IPS-20b (cell line): ENCODE measurements around the gene SKIC2.

ENCODE experiments used
- H3K27ac ChIP-seq: one replicate; pipeline ENCODE4 v1.5.1; 2013; ENCODE audit warnings: low read length
- H3K27me3 ChIP-seq: 2 replicates; pipeline ENCODE4 v1.6.1; 2013; ENCODE audit warnings: mild to moderate bottlenecking, low read length, inconsistent platforms; ENCODE audit not compliant: insufficient read depth
- H3K36me3 ChIP-seq: 2 replicates; pipeline ENCODE4 v1.6.1; 2013; ENCODE audit warnings: low read depth, mild to moderate bottlenecking, inconsistent platforms, low read length, moderate library complexity; ENCODE audit not compliant: insufficient read depth
- H3K4me1 ChIP-seq: 2 replicates; pipeline ENCODE4 v1.6.1; 2013; ENCODE audit warnings: mild to moderate bottlenecking, control low read depth, inconsistent platforms, low read length, moderate library complexity; ENCODE audit not compliant: insufficient read depth
- H3K4me3 ChIP-seq: 2 replicates; pipeline ENCODE4 v1.5.1; 2013; ENCODE audit warnings: mild to moderate bottlenecking, low read length, inconsistent platforms
- H3K9ac ChIP-seq: 2 replicates; pipeline ENCODE4 v1.6.1; 2013; ENCODE audit warnings: low read depth, mild to moderate bottlenecking, inconsistent platforms, low read length, moderate library complexity
- H3K9me3 ChIP-seq: 2 replicates; pipeline ENCODE4 v1.6.1; 2013; ENCODE audit warnings: mild to moderate bottlenecking, low read depth, low read length, inconsistent platforms; ENCODE audit not compliant: insufficient read depth

Gene SKIC2

DNA sequence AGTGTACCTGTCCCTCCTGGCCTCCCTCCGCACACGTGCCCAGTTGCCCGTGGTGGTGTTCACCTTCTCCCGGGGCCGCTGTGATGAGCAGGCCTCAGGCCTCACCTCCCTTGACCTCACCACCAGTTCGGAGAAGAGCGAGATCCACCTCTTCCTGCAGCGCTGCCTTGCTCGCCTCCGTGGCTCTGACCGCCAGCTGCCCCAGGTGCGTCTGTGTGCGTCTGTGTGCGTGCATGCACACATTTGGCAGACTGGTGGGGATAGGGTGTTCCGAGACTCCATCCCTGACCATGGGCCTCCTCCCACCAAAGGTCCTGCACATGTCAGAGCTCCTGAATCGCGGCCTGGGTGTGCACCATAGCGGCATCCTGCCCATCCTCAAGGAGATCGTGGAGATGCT, 4.9 kb downstream of the SKIC2 start:
- no peak overlapping the region for H3K9ac ChIP-seq
- H3K9me3 ChIP-seq, result no peaks in the 10 kb centered on the region
- no peak overlapping the region for H3K4me3 ChIP-seq
- H3K4me1 ChIP-seq, result 0 out of 2 replicates have a peak, but pooled peaks cover 7% of the 10 kb centered on the region
- H3K27ac ChIP-seq, result no peak overlapping the region
- H3K36me3 ChIP-seq, result peaks cover 86% of the 10 kb centered on the region
- H3K27me3 ChIP-seq, result no peaks in the 10 kb centered on the region

DNA sequence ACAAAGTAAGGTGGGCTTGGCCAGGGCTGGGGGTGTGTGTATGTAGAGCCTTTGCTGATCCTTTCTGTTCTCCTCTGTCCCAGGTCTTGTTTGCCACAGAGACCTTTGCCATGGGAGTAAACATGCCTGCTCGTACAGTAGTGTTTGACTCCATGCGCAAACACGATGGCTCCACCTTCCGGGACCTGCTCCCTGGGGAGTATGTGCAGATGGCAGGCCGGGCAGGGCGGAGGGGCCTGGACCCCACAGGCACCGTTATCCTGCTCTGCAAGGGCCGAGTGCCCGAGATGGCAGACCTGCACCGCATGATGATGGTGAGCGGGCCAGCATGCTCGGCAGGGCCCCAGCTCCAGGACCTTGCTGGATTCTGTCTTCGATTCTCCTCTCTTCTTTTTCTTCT, 6.7 kb downstream of the SKIC2 start:
- no peaks in the 10 kb centered on the region for H3K27me3 ChIP-seq
- peaks cover 96% of the 10 kb centered on the region for H3K36me3 ChIP-seq
- H3K4me3 ChIP-seq, result no peak overlapping the region
- no peak overlapping the region for H3K9ac ChIP-seq
- no peaks in the 10 kb centered on the region for H3K4me1 ChIP-seq
- no peak overlapping the region for H3K27ac ChIP-seq
- no peaks in the 10 kb centered on the region for H3K9me3 ChIP-seq

DNA sequence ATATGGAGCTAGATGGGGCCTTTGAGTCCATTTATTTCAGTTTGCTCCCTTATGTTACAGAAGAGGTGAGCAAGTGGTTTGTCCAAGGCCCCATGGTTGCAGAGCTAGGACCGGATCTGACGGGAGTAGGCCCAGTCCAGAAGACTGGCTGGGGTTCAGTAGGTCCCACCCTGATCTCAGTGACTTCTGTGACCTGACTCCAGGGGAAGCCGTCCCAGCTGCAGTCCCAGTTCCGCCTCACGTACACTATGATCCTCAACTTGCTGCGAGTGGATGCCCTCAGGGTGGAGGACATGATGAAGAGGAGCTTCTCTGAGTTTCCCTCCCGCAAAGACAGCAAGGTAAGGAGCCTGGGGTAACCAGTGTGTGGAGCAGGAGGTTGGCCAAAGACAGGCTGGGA, 7.5 kb downstream of the SKIC2 start:
- Histone ChIP-seq H3K9me3 (no peaks in the 10 kb centered on the region), H3K27me3 (no peaks in the 10 kb centered on the region), H3K27ac (no peak overlapping the region), H3K9ac (no peak overlapping the region), H3K4me3 (no peak overlapping the region), H3K36me3 (peaks cover 87% of the 10 kb centered on the region), H3K4me1 (no peaks in the 10 kb centered on the region)

DNA sequence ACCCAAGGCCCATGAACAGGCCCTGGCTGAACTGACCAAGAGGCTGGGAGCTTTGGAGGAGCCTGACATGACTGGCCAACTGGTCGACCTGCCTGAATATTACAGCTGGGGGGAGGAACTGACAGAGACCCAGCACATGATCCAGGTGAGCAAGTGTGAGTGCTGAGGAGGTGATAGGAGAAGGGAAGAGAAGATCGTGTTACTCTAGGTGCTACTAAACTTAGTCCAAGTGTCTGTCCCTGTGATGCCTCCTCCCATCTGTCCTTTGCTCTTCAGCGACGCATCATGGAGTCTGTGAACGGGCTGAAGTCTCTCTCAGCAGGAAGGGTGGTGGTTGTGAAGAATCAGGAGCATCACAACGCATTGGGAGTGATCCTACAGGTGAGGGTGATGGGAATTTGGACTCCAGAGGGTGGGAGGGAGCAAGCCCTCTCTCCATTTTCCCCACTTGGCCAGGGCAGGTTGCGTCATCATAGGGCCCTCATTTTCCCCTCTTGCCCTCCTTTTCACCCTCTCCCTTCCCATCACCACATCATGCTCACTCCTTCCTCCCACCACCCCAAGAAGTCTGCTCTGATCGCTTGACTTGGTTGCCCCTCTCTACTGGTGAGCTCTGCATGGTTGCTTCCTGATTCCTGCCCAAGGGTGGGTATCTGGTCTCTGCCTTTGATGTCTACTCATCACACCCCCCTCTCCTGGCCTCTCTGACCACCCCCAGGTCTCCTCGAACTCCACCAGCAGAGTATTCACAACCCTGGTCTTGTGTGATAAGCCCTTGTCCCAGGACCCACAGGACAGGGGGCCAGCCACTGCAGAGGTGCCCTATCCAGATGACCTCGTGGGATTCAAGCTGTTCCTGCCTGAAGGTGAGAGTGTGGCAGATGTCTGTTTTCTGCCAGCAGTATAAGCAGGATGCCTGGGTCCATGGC, 8.3 kb downstream of the SKIC2 start:
- no peak overlapping the region for H3K9ac ChIP-seq
- no peaks in the 10 kb centered on the region for H3K27me3 ChIP-seq
- peaks cover 80% of the 10 kb centered on the region for H3K36me3 ChIP-seq
- H3K9me3 ChIP-seq, result no peaks in the 10 kb centered on the region
- no peaks in the 10 kb centered on the region for H3K4me1 ChIP-seq
- H3K4me3 ChIP-seq, result no peak overlapping the region
- H3K27ac ChIP-seq, result no peak overlapping the region

DNA sequence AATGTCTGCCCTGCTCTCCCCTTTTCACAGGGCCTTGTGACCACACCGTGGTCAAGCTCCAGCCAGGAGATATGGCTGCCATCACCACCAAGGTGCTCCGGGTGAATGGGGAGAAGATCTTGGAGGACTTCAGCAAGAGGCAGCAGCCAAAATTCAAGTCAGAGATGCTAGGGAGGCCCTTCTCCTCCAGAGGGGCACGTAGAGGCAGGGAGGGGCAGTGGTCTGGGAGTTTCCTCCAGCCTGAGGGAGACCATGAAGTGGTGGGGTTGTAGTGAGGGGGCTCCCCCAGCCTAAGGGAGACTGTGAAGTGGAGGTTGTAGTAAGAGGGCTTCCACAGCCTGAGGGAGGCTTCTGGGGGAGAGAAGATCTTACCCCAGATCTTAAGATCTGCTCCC, 8.9 kb downstream of the SKIC2 start:
- no peak overlapping the region for H3K4me3 ChIP-seq
- H3K9me3 ChIP-seq, result no peaks in the 10 kb centered on the region
- peaks cover 73% of the 10 kb centered on the region for H3K36me3 ChIP-seq
- no peaks in the 10 kb centered on the region for H3K27me3 ChIP-seq
- no peak overlapping the region for H3K27ac ChIP-seq
- H3K9ac ChIP-seq, result no peak overlapping the region
- H3K4me1 ChIP-seq, result no peaks in the 10 kb centered on the region; the same call in 1 of the 2 replicates

DNA sequence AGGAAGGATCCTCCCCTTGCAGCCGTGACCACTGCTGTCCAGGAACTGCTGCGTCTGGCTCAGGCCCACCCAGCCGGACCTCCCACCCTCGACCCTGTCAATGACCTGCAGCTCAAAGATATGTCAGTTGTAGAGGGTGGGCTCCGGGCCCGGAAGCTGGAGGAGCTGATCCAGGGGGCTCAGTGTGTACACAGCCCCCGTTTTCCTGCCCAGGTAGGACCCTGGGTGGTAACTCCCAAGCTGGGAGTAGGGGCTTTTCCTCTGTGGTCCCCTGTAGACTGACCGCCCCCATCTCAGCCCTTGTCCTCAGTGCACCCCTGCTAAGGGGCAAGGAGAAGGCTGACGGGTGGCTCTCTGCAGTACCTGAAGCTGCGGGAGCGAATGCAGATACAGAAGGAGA, 9.4 kb downstream of the SKIC2 start:
- no peak overlapping the region for H3K27ac ChIP-seq
- peaks cover 70% of the 10 kb centered on the region for H3K36me3 ChIP-seq
- H3K9ac ChIP-seq, result no peak overlapping the region

DNA sequence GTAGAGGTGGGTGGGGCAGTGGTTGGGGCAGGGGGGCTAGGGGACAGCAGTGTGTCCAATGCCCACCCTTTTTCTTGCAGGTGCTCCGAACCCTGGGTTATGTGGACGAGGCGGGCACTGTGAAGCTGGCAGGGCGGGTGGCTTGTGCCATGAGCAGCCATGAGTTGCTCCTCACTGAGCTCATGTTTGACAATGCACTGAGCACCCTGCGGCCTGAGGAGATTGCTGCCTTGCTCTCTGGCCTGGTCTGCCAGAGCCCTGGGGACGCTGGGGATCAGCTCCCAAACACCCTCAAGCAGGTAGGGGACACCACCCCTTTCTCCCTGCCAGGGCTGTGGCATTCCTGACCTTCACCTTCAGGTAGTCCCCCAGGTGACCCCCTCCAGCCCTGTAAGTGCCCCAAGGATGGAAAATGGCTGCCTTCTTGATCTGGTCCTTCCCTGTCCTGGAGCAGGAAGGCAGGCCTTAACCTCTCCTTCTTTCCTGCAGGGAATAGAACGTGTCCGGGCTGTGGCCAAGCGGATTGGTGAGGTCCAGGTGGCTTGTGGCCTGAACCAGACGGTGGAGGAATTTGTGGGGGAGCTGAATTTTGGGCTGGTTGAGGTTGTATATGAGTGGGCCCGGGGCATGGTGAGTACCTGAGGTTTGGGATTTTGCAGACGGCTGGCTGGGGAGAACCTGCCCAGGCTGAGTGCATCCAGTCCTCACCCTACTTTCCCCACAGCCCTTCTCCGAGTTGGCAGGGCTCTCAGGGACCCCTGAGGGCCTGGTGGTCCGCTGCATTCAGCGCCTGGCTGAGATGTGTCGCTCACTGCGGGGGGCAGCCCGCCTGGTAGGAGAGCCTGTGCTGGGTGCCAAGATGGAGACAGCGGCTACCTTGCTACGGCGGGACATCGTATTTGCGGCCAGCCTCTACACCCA, 10.1 kb downstream of the SKIC2 start:
- no peak overlapping the region for H3K27ac ChIP-seq
- H3K27me3 ChIP-seq, result no peaks in the 10 kb centered on the region
- no peak overlapping the region for H3K9ac ChIP-seq
- H3K4me3 ChIP-seq, result no peak overlapping the region
- peaks cover 63% of the 10 kb centered on the region for H3K36me3 ChIP-seq
- H3K9me3 ChIP-seq, result no peaks in the 10 kb centered on the region
- H3K4me1 ChIP-seq, result no peaks in the 10 kb centered on the region; the same call in 1 of the 2 replicates

More for the DNA sequence above, 9.4 kb downstream of the SKIC2 start:
- no peaks in the 10 kb centered on the region for H3K9me3 ChIP-seq
- H3K27me3 ChIP-seq, result no peaks in the 10 kb centered on the region
- no peaks in the 10 kb centered on the region; the same call in 1 of the 2 replicates for H3K4me1 ChIP-seq
- no peak overlapping the region for H3K4me3 ChIP-seq

DNA sequence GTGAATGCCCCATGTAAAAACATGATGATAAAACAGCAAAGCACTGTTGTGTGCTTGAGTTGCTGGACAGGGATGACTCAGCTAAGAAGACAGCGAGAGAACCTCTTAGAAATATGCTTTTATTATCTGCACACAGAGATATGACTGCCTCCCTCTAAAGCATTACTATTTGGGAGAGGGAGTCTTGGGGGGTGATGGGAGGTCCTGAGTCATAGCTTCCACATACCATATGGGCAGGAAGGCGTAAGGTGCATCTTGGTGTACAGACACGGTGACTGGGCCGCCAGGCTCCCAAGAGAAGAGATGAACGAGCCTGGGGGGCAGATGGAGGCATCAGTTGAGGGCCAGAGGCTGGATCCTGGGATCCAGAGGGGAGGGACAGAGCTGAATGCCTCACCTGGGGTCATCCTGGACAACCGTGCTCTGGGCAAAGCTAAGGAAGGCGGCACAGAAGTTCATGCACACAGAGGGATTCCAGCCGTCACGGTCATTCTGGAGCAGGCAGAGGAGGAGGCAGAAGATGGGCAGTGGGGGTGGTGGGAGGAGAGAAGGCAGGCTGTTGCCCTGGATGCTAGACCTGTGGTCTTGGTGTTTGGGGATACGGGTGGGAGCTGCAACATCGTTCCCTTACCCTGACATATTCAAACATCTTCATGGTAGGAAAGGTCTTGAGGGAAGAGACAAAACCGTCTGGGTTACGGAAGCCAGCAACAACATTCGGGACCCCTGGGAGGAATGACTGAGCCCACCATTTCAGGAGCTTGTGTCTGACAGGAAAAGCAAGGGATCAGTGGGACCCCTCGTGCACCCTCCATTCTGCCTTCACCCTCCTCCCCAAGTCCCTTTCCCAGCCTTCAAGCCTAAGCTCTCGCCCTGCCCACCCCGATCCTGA, 11.0 kb downstream of the SKIC2 start:
- Histone ChIP-seq H3K9ac (no peak overlapping the region), H3K4me1 (no peaks in the 10 kb centered on the region; the same call in 1 of the 2 replicates), H3K36me3 (peaks cover 55% of the 10 kb centered on the region), H3K9me3 (no peaks in the 10 kb centered on the region), H3K27me3 (no peaks in the 10 kb centered on the region), H3K27ac (no peak overlapping the region), H3K4me3 (no peak overlapping the region)

DNA sequence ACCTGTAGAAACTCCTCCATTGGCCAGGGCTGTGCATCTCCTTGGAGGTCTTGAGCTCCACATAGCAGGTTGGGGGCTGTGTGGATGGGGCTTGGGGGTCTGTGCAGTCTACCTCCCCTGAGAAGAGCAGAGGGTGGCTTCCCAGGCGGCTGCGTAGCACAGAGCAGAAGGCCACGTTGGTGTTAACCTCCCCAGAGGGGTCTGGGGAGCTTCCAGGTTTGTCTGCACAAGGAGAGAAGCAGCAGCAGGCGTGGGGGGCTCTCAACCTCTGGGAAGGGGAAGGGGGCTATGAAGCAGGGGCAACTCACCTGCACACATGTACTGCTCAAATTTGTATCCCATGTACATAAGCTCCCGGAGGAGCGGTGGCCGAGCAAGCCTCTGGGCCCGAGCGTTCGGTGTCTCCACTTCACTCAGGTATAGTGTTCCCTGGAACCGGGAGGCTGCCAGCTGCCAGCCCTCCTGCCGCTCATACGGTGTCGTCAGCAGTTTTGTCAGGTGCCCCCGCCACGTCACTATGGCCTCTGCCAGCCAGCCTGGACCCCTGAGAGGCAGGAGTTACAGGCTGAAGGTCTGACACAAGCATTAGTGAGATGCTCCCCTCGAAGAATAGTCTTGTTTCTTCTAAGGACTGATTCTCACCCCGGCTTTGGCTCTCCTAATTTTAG, 11.8 kb downstream of the SKIC2 start:
- Histone ChIP-seq H3K4me3 (peak overlapping the region; percentile 81), H3K27me3 (no peaks in the 10 kb centered on the region), H3K4me1 (no peaks in the 10 kb centered on the region; the same call in 1 of the 2 replicates), H3K9me3 (no peaks in the 10 kb centered on the region), H3K9ac (no peak overlapping the region), H3K36me3 (peaks cover 48% of the 10 kb centered on the region), H3K27ac (no peak overlapping the region)

DNA sequence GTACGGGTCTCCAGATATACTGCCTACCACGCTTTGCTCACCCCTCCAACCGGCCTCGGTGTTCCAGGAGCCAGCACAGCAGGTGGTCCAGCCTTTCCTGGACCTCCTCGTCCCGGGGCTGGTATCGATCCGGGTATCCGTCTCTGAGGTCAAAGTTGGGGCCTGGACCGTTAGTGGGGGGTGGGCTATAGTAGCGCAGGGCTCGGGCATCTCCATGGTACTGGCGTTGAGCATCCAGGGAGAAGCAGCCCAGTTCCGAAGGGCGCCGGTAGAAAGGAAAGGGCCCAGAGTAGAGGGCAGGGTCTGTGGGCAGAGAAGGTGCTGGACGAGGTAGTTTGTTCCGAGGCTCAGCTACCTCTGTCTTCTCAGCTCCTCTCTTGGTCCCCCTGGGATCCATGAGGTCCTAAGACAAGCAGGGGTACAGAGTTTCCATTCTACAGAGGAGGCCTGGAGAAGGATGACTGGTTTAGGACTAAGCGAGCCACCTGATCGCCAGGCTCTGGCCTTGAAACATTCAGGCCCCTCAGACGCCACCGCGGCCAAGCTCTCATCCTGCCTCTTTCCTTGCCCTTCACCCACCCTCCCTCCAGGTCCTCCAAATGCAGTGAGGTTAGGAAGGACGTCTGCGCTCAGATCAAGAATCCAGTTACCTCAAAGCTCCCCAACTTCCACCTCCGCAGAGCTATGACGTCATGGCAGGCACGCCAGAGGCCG, 12.5 kb downstream of the SKIC2 start:
- H3K27me3 ChIP-seq, result no peaks in the 10 kb centered on the region
- peaks cover 41% of the 10 kb centered on the region for H3K36me3 ChIP-seq
- H3K4me3 ChIP-seq, result peak overlapping the region; percentile 81
- H3K4me1 ChIP-seq, result no peaks in the 10 kb centered on the region; the same call in 1 of the 2 replicates
- peak overlapping the region; percentile 58 for H3K27ac ChIP-seq
- no peaks in the 10 kb centered on the region for H3K9me3 ChIP-seq
- peak overlapping the region; percentile 83 for H3K9ac ChIP-seq
